Activated CD8-positive, alpha-beta T cell treated with anti-CD3 and anti-CD28 coated beads for 36 hours (primary cell): ENCODE data around the gene PPP2R2B. TPM values are rescaled to one million over a fixed set of nuclear protein-coding genes. Genes with fewer than 3 reads are reported as not detected.
A peak's percentile ranks its signal among the peaks of the same experiment; 100 is the strongest.

Experiments
- ATAC-seq: fragments of 200-7000 bp; cut with Tn5 transposase; one replicate; pipeline ENCODE4 v1.10.0; 2021; ENCODE audit warnings: mild to moderate bottlenecking, moderate library complexity
- CTCF ChIA-PET: fragments of 350-600 bp; sonication (Branson Sonifier 250); formaldehyde crosslinking; loops from one replicate; lab custom pipeline; 2021; ENCODE audit warnings: antibody characterized with exemption; lab: Charles Lee
- POLR2A ChIA-PET: fragments of 350-600 bp; sonication (Branson Sonifier 250); formaldehyde crosslinking; loops from one replicate; lab custom pipeline; 2021; ENCODE audit warnings: antibody characterized with exemption; lab: Charles Lee
- DNase-seq: peaks from one replicate; pipeline ENCODE4 v3.0.0-alpha.2; 2020
- H3K27ac Mint-ChIP-seq: one replicate; pipeline ENCODE4 v1.8.0; 2021; ENCODE audit warnings: mild to moderate bottlenecking, mixed read lengths
- H3K27me3 Mint-ChIP-seq: one replicate; pipeline ENCODE4 v1.8.0; 2021; ENCODE audit warnings: mixed read lengths
- H3K36me3 Mint-ChIP-seq: one replicate; pipeline ENCODE4 v1.8.0; 2021; ENCODE audit warnings: low read depth, mixed read lengths
- H3K4me1 Mint-ChIP-seq: one replicate; pipeline ENCODE4 v1.8.0; 2021; ENCODE audit warnings: low read depth, mixed read lengths
- H3K4me3 Mint-ChIP-seq: one replicate; pipeline ENCODE4 v1.8.0; 2021; ENCODE audit warnings: mild to moderate bottlenecking, moderate library complexity, mixed read lengths
- H3K9me3 Mint-ChIP-seq: one replicate; pipeline ENCODE4 v1.8.0; 2021; ENCODE audit warnings: mixed read lengths
- CTCF ChIP-seq: fragments of 200-600 bp; IDR thresholded peaks from one replicate; pipeline ENCODE4 v1.8.0; 2022; ENCODE audit warnings: antibody characterized with exemption, mild to moderate bottlenecking
- intact Hi-C: fragments of 100-400 bp; cut with micrococcal nuclease; formaldehyde crosslinking; loops from one replicate; pipeline ENCODE4 v1.10.0; 2022
- total RNA-seq, 2 experiments: library from RNA; stranded (reverse); gene quantifications; one replicate each; pipeline ENCODE4 v1.2.3, GENCODE V29; 2021

PPP2R2B gene
- total RNA-seq, 2 experiments from 2014 or later = 0.56 to 0.65 TPM

GRCh38 chr5:146797658-146798057 lies 80.9 kb downstream of the PPP2R2B start:
- Mint-ChIP-seq H3K36me3 (no peaks in the 10 kb centered on the region), H3K4me3 (no peak overlapping the region), H3K9me3 (no peaks in the 10 kb centered on the region), H3K4me1 (peaks cover 8% of the 10 kb centered on the region), H3K27ac (no peak overlapping the region), H3K27me3 (no peaks in the 10 kb centered on the region)
- intact Hi-C loops = loop anchor here (10.0 kb wide), 1 partner anchor 77 kb away; the partner anchor contains the start of gene PPP2R2B
- no peak for ATAC-seq
- ChIA-PET POLR2A (no interaction called here), CTCF (interaction anchor here (0.7 to 1.4 kb wide), 3 partner anchors 12 to 391 kb away, joined by 3 read pairs; no protein-coding TSS in a partner anchor)
- TF ChIP-seq CTCF = no peak
- DNase-seq = no peak

GRCh38 chr5:146796911-146797310 lies 81.6 kb downstream of the PPP2R2B start:
- ChIA-PET POLR2A (no interaction called here), CTCF (interaction anchor here (0.7 to 1.4 kb wide), 3 partner anchors 11 to 169 kb away, joined by 3 read pairs; no protein-coding TSS in a partner anchor)
- intact Hi-C loops = loop anchor here (10.0 kb wide), 1 partner anchor 78 kb away; the partner anchor contains the start of gene PPP2R2B
- Mint-ChIP-seq H3K27me3 (no peaks in the 10 kb centered on the region), H3K9me3 (no peaks in the 10 kb centered on the region), H3K4me3 (no peak overlapping the region), H3K4me1 (peaks cover 8% of the 10 kb centered on the region), H3K27ac (no peak overlapping the region), H3K36me3 (no peaks in the 10 kb centered on the region)
- no peak for TF ChIP-seq CTCF
- no peak for DNase-seq
- ATAC-seq = no peak

- ChIA-PET CTCF (interaction anchor here (1.2 kb wide), 1 partner anchor 169 kb away, joined by 3 read pairs; no protein-coding TSS in a partner anchor), POLR2A (no interaction called here)
- Mint-ChIP-seq H3K4me3 (no peak overlapping the region), H3K36me3 (no peaks in the 10 kb centered on the region), H3K27me3 (no peaks in the 10 kb centered on the region), H3K27ac (peak overlapping the region; percentile 11), H3K9me3 (no peaks in the 10 kb centered on the region), H3K4me1 (peaks cover 8% of the 10 kb centered on the region)
- DNase-seq (no peak), ATAC-seq (peak; percentile 27)
- no peak for TF ChIP-seq CTCF
- intact Hi-C loops = loop anchor here (10.0 kb wide), 1 partner anchor 79 kb away; the partner anchor contains the start of gene PPP2R2B
Observed at GRCh38 chr5:146796144-146796543, 82.4 kb downstream of the PPP2R2B start.

GRCh38 chr5:146794326-146795029 lies 84.1 kb downstream of the PPP2R2B start:
- intact Hi-C loops = loop anchor here (10.0 kb wide), 1 partner anchor 80 kb away; the partner anchor contains the start of gene PPP2R2B
- Mint-ChIP-seq H3K36me3 (no peaks in the 10 kb centered on the region), H3K4me3 (no peak overlapping the region), H3K27me3 (no peaks in the 10 kb centered on the region), H3K4me1 (peaks cover 8% of the 10 kb centered on the region), H3K9me3 (no peaks in the 10 kb centered on the region), H3K27ac (peak overlapping the region; percentile 43)
- no peak for TF ChIP-seq CTCF
- DNase-seq (no peak), ATAC-seq (peak; percentile 87)
- POLR2A ChIA-PET = no interaction called here
- CTCF ChIA-PET = interaction anchor here (1.2 to 1.7 kb wide), 2 partner anchors 38 to 171 kb away, joined by 3 to 7 read pairs; no protein-coding TSS in a partner anchor

- ChIA-PET CTCF (interaction anchor here (1.2 to 1.7 kb wide), 2 partner anchors 37 to 172 kb away, joined by 3 to 7 read pairs; no protein-coding TSS in a partner anchor), POLR2A (no interaction called here)
- TF ChIP-seq CTCF = no peak
- no peaks in the 10 kb centered on the region for H3K27me3 Mint-ChIP-seq
- no peaks in the 10 kb centered on the region for H3K9me3 Mint-ChIP-seq
- intact Hi-C loops = loop anchor here (10.0 kb wide), 1 partner anchor 81 kb away; the partner anchor contains the start of gene PPP2R2B
- H3K27ac Mint-ChIP-seq = peak overlapping the region; percentile 43
- H3K36me3 Mint-ChIP-seq = no peaks in the 10 kb centered on the region
- no peak overlapping the region for H3K4me3 Mint-ChIP-seq
- DNase-seq (no peak), ATAC-seq (no peak)
- H3K4me1 Mint-ChIP-seq = peaks cover 8% of the 10 kb centered on the region
Observed at GRCh38 chr5:146793709-146794108, 84.8 kb downstream of the PPP2R2B start.
